Heart right ventricle (tissue), 16 donors: Measurements from ENCODE around the gene DPH2. TPM values are rescaled to one million over a fixed set of nuclear protein-coding genes. Genes with fewer than 3 reads are reported as not detected.

Experiments used
- ATAC-seq, 8 donors: fragments of 200-7000 bp; cut with Tn5 transposase; one replicate each; pipeline ENCODE4 v1.9.1; 2020; ENCODE audit warnings: mild to moderate bottlenecking in 8 of 8, moderate library complexity in 8 of 8, moderate number of reproducible peaks in 1 of 8
- DNase-seq, 2 donors: peaks; one replicate each; pipeline ENCODE4 v3.0.0-alpha.2; 2020
- H3K27ac ChIP-seq, 10 donors: fragments of 200-600 bp; sonication (generic) in 2 of 10; one replicate each; pipeline versions ENCODE4 v1.5.0 to v1.8.0; 2020 to 2022; ENCODE audit warnings: mild to moderate bottlenecking in 3 of 10
- H3K27me3 ChIP-seq, 7 donors: fragments of 200-600 bp; one replicate each; pipeline ENCODE4 v1.8.0; 2021 to 2022; ENCODE audit warnings: mild to moderate bottlenecking in 2 of 7
- H3K36me3 ChIP-seq, 9 donors: fragments of 200-600 bp; sonication (generic) in 1 of 9; one replicate each; pipeline versions ENCODE4 v1.5.0 to v1.8.0; 2020 to 2022; ENCODE audit warnings: mild to moderate bottlenecking in 2 of 9
- H3K4me1 ChIP-seq, 9 donors: fragments of 200-600 bp; sonication (generic) in 1 of 9; one replicate each; pipeline versions ENCODE4 v1.5.0 to v1.8.0; 2020 to 2022; ENCODE audit warnings: mild to moderate bottlenecking in 4 of 9
- H3K4me3 ChIP-seq, 10 donors: fragments of 200-600 bp; sonication (generic) in 2 of 10; one replicate each; pipeline versions ENCODE4 v1.5.0 to v1.8.0; 2020 to 2022; ENCODE audit warnings: mild to moderate bottlenecking in 7 of 10, moderate library complexity in 2 of 10
- H3K9me3 ChIP-seq, 11 donors: fragments of 200-600 bp in 10 of 11; sonication (generic) in 2 of 11; one replicate each; pipeline versions ENCODE4 v1.5.0 to v1.8.0; 2013 to 2022; ENCODE audit warnings: mild to moderate bottlenecking in 2 of 11, control low read depth in 1 of 11, moderate library complexity in 1 of 11
- CTCF ChIP-seq, 9 donors: fragments of 200-600 bp; sonication (generic) in 2 of 9; IDR thresholded peaks; one replicate each; pipeline versions ENCODE4 v1.5.0 to v1.8.0; 2021 to 2022; ENCODE audit warnings: antibody characterized with exemption in 9 of 9, mild to moderate bottlenecking in 5 of 9, moderate library complexity in 1 of 9
- WGBS, 2 donors: extraction: QIAGEN DNeasy Blood & Tissue Kit; methylation state at CpG; one replicate each; pipeline ENCODE4 v1.1.7; 2013; ENCODE audit warnings: inconsistent platforms in 1 of 2; 5-methylcytosine and 5-hydroxymethylcytosine counted together
- intact Hi-C, 10 donors: fragments of 100-400 bp; cut with DNase I; formaldehyde crosslinking; loops; one replicate each; pipeline versions ENCODE4 v1.11.1 to v1.14.2; 2022
- polyA plus RNA-seq, 2 donors: library from polyadenylated mRNA; stranded (reverse); fragments of 200-250 nt; gene quantifications; one replicate each; pipeline ENCODE4 v1.2.3, GENCODE V29; 2013
- total RNA-seq, 10 donors: library from RNA; stranded (reverse); fragmentation: NEBNext Ultra II Directional in 3 of 10; extraction: Animal tissue kit (Norgen Biotek cat#: 25700) in 3 of 10; gene quantifications; one replicate each; pipeline versions ENCODE4 v1.2.1 to v1.2.4, GENCODE V29; 2021 to 2023
- donor health status: Arrhythmogenic right ventricular cardiomyopathy.
- donor health status: ischemic (EF 13 %, LVEDD 7.1; RV severe dilation, severe dysfunction).
- donor health status: healthy with polysubstance abuse.
- donor health status: DM: no; HTN: yes; CAD: no.
- donor health status: DM: no; HTN: no; CAD: no.
- donor health status: ischemic (EF 25% LVEDD 6.9; RV normal size, moderate dysfunction).
- donor health status: ischemic (EF 25% LVEDD 5.7; RV mildly dilated, moderate dysfunction).
- donor health status: healthy.
- donor health status: DM: yes; HTN: yes; CAD: no.
- donor health status: Ischemic cardiomyopathy.
- donor health status: ischemic (EF 35%, LVEDD 5.7; RV mildly dilated, moderate dysfunction).
- donor health status: nonischemic (EF 11% LVEDD 7.7; RV severe dilation, severe dysfunction).
- donor health status: DM: yes; HTN: yes; CAD: no.
- donor health status: PGD.
- donor health status: ischemic (EF 29% LVEDD 5.4; RV normal size, mild dysfunction).
- donor health status: nonischemic (EF 23%, LVEDD 6.1; RV moderate dilation, normal function).

The DPH2 gene
- total and polyA plus RNA-seq, 12 donors = 9.4 to 33.7 (median 14.3) TPM

- Histone ChIP-seq H3K27me3 (no peaks in the 10 kb centered on the region), H3K4me1 (peaks cover 0 to 6% (median 3%) of the 10 kb centered on the region in 9 donors), H3K36me3 (no peaks in the 10 kb centered on the region), H3K9me3 (no peaks in the 10 kb centered on the region), H3K4me3 (no peak overlapping the region), H3K27ac (no peak overlapping the region)
- ATAC-seq = no peak
- no peak for TF ChIP-seq CTCF (IDR thresholded peaks at IDR 0.05)
- WGBS, 2 donors = 78 to 83% methylated on average over 8 of the region's 8 CpGs
- intact Hi-C loops = loop anchor here in 5 of 10 donors (2.0 to 5.0 kb wide), 3 partner anchors 35 to 45 kb away; no protein-coding TSS in a partner anchor
- no peak for DNase-seq
These were observed 32.4 kb downstream of the DPH2 start for GRCh38 chr1:44002165-44002564.

GRCh38 chr1:44002606-44003157 is 32.9 kb downstream of the DPH2 start:
- Histone ChIP-seq H3K27me3 (no peaks in the 10 kb centered on the region), H3K9me3 (no peaks in the 10 kb centered on the region), H3K4me3 (no peak overlapping the region), H3K36me3 (no peaks in the 10 kb centered on the region), H3K27ac (no peak overlapping the region), H3K4me1 (peaks cover 0 to 6% (median 3%) of the 10 kb centered on the region in 9 donors)
- DNase-seq (no peak), ATAC-seq (no peak)
- WGBS, 2 donors = 74 to 79% methylated on average over 14 of the region's 14 CpGs
- TF ChIP-seq CTCF (IDR thresholded peaks at IDR 0.05) = no peak
- intact Hi-C loops = loop anchor here in 5 of 10 donors (2.0 to 5.0 kb wide), 3 partner anchors 34 to 45 kb away; no protein-coding TSS in a partner anchor

- WGBS, 2 donors = 94% methylated on average over 12 of the region's 12 CpGs
- H3K9me3 ChIP-seq = no peaks in the 10 kb centered on the region
- intact Hi-C loops = loop anchor here in 3 of 10 donors (5.0 kb wide), 1 partner anchor 39 kb away; no protein-coding TSS in a partner anchor
- no peak for DNase-seq
- no peak for ATAC-seq
- no peaks in the 10 kb centered on the region for H3K36me3 ChIP-seq
- H3K27me3 ChIP-seq = no peaks in the 10 kb centered on the region
- no peak for TF ChIP-seq CTCF (IDR thresholded peaks at IDR 0.05)
- no peak overlapping the region for H3K4me3 ChIP-seq
- peaks cover 0 to 6% (median 3%) of the 10 kb centered on the region in 9 donors for H3K4me1 ChIP-seq
- no peak overlapping the region for H3K27ac ChIP-seq
These were observed 38.4 kb downstream of the DPH2 start for GRCh38 chr1:44008259-44008658.

GRCh38 chr1:44010935-44011471 is 41.2 kb downstream of the DPH2 start:
- 80 to 87% methylated on average over 11 of the region's 11 CpGs for WGBS, 2 donors
- H3K4me1 ChIP-seq = peaks cover 0 to 20% (median under 1%) of the 10 kb centered on the region in 9 donors
- no peaks in the 10 kb centered on the region for H3K9me3 ChIP-seq
- DNase-seq = no peak
- H3K27me3 ChIP-seq = no peaks in the 10 kb centered on the region
- H3K4me3 ChIP-seq = no peak overlapping the region
- intact Hi-C loops = no loop called here
- H3K27ac ChIP-seq = no peak overlapping the region
- no peak for ATAC-seq
- H3K36me3 ChIP-seq = no peaks in the 10 kb centered on the region
- no peak for TF ChIP-seq CTCF (IDR thresholded peaks at IDR 0.05)
